ENCODE measurements around the gene OSBPL8.

The OSBPL8 gene

DNA sequence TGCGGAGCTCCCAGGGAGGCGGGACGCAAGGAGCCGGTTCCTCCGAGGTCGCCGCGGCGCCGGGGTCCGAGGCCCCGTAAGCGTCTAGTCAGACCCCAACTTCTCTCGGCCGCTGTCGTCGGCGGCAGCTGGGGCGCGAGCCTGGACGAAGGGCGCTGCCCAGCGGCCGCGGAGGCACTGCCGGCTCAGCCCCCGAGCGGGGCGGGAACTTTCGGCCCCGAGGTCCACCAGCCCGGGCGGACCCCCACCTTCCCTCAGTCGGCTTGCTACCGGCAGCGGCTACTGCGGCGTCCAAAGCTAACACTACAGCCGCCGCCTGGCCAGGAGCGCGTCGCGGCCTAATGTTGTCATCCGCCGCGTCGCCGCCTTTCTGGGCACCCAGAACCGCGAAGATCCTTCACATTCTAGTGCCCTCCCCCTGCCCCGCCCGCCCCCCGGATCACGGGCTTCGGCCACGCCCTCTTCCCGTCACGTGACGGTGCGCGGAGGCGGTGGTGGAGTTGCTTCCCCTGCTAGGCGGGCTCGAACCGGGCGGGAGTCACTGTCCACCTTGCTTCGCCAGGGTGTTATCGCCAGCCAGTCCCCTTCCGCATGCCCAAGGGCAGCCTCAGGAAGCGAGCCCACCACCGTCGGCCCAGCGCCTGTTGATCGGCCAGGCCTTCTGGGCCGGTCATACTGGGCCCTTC, at the start of gene OSBPL8:
TSS of gene OSBPL8 (minus strand) at position 372 of the 686 bp plus-strand sequence. CDS start 72,220 bp downstream, outside the sequence.
- peak; percentile 97 for DNase-seq (ENCODE audit: low read depth)

GRCh38 chr12:76608070-76608469, 48.5 kb upstream of the OSBPL8 start:
- DNase-seq (ENCODE audit: low read depth) = no peak

DNA sequence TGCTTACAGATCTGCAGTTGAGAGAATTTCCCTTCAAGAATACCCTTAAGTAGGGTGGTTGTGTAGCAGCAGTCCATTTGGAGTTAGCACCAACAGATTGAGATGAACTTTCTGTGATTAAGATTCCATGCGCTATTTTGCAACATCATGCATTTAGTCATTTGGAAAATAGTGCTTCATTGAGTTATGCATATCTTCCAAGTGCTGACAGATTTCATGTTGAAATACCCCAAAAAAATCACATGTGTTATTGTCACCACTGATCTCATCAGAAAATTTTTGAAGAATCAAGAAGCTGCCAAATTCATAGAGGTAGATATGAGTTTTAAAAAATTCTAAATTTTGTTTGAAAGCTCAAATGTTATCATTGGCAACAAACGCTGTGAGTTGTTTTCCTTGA, 35.5 kb upstream of the OSBPL8 start:
- no peak for DNase-seq (ENCODE audit: low read depth)

DNA sequence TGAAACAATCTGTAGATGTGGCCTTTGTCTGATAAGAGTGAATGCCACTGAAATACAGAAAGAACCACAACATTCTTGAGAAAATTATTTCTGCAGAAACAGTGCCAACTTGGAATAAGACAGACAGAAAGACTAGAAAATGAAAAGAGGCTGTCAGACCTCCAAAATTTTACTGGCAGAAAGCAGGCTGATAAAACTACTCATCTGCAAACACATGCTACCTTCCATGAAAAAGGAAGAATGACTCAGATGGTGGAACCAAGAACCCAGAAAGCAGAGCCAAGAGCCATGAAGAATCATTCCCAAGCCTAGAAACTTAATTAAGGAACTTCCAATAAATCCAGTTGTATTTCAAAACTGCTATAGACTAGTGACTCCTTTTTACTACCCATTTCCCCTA, 31.9 kb upstream of the OSBPL8 start:
- DNase-seq (ENCODE audit: low read depth) = no peak

DNA sequence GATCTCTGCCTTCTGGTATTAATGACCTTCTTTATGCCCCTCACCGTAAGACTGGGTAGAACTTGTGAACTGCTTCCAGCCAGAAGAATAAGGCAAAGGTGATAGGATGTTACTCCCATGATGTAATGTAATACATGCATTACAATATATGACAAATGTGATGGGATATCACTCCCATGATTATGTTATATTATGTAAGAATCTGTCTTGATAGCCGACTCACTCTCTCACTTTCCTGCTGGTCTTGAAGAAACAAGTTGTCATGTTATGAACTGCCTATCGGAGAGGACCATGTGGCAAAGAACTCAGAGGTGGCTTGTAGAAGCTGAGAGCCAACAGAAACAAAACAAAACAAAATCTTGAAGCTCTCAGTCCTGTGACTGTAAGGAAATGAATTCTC, 30.6 kb upstream of the OSBPL8 start:
- no peak for DNase-seq (ENCODE audit: low read depth)

GRCh38 chr12:76588881-76589565, 29.5 kb upstream of the OSBPL8 start:
- DNase-seq (ENCODE audit: low read depth) = no peak

GRCh38 chr12:76587428-76588178, 28.0 kb upstream of the OSBPL8 start:
- DNase-seq (ENCODE audit: low read depth) = no peak

GRCh38 chr12:76586764-76587395, 27.3 kb upstream of the OSBPL8 start:
- peak; percentile 16 for DNase-seq (ENCODE audit: low read depth)

DNA sequence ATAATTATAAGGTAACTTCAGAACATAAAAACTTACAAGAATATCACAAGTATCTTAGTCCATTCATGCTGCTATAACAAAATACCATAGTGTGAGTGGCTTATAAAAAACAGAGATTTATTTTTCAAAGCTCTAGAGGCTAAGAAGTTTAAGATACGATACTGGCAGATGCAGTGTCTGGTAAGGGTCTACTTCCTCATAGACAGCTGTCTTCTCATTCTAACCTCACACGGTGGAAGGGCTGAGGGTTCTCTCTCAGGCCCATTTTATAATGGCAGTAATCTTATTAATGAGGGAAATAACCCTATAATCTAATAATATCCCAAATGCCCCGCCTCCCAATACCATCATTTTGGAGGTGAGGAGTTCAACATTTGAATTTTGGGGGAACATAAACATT, 23.7 kb upstream of the OSBPL8 start:
- DNase-seq (ENCODE audit: low read depth) = no peak

DNA sequence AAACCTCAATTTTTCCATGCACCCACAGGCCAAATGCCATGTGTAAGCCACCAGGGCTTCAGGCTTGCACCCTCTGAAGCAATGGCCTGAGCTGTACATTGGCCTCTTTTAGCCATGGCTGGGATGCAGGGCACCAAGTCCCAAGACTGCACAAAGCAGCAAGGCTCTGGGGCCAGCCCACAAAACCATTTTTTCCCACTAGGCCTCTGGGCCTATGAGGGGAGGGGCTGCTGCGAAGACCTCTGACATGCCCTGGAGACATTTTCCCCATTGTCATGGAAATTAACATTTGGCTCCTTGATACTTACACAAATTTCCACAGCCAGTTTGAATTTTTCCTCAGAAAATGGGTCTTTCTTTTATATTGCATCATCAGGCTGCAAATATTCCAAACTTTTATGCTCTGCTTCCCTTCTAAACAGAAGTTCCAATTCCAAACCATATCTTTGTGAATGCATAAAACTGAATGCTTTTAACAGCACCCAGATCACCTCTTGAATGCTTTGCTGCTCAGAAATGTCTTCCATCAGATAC, 14.3 kb upstream of the OSBPL8 start:
- DNase-seq (ENCODE audit: low read depth) = no peak

- DNase-seq (ENCODE audit: low read depth) = no peak
Observed at GRCh38 chr12:76571256-76571655, 11.7 kb upstream of the OSBPL8 start.

GRCh38 chr12:76569685-76570604, 10.4 kb upstream of the OSBPL8 start:
- no peak for DNase-seq (ENCODE audit: low read depth)

- no peak for DNase-seq (ENCODE audit: low read depth)
Observed at GRCh38 chr12:76568888-76569551, 9.4 kb upstream of the OSBPL8 start.

DNA sequence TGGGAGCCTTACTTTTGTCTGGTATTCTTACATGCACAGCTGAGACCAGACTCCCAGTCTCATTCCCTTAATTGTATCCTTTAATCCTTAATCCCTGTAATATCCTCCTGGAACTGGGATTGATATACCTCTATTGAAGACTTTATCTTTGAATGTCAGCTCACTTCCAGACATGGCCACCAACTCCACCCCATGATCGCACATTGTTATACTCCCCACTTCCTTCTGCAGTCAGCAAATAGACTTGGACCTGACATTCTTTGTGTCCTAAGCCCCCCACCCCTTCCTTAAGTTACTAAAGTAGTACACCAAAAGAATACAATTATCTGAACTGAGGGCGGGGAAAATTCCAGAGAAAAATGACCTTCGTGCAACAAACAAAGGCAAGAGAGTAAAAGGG, 8.6 kb upstream of the OSBPL8 start:
- no peak for DNase-seq (ENCODE audit: low read depth)

GRCh38 chr12:76563061-76563460, 3.5 kb upstream of the OSBPL8 start:
- no peak for DNase-seq (ENCODE audit: low read depth)

- DNase-seq (ENCODE audit: low read depth) = no peak
Observed at GRCh38 chr12:76562130-76562529, 2.6 kb upstream of the OSBPL8 start.

- DNase-seq (ENCODE audit: low read depth) = no peak
Observed at GRCh38 chr12:76560086-76560491, 518 bp upstream of the OSBPL8 start.

DNA sequence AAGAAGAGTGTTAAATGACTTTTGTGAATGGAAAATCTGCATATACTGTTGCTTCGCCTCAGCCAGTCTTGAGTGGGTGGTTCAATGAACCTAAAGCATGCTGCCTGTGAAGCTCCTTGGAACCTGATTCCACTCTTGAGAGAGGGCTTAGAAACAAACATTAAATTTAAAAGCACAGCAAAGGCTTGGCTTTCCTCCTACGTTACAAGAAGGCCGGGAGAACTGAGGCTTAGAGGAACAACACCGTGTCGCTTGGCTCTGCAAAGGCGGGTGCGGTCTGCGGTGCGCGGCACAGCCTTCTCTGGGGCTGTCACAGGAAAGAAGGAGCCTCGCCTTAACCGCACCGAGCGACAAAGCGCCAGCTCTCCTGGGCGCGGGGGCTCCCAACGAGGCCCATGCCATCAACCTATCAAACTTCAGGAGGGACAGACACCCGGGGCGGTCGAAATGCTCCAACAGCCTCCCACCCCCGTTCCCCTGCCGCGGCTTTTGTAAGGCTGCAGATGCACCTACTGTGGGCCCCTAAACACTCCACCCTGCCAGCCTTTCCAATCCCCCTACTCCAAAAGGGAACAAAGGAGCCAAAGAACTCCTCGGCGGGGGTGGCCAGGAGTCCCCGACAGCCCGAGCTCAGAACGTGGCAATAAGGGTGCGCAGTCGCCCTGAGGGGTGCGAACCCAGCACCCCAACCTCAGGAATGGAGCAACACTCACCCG, 729 bp downstream of the OSBPL8 start:
- peak; percentile 59 for DNase-seq (ENCODE audit: low read depth)

GRCh38 chr12:76556368-76556767, 3.2 kb downstream of the OSBPL8 start:
- no peak for DNase-seq (ENCODE audit: low read depth)

GRCh38 chr12:76555797-76556196, 3.8 kb downstream of the OSBPL8 start:
- DNase-seq (ENCODE audit: low read depth) = no peak
